Head of caudate nucleus (tissue), 42 donors: ENCODE data around the gene HOXC10.

Experiments used
- DNase-seq, 42 donors: peaks; one replicate each; pipeline versions ENCODE4 v3.0.0 to v3.0.0-alpha.2; 2020 to 2021; ENCODE audit warnings: mixed read lengths in 7 of 42
- intact Hi-C: fragments of 100-400 bp; cut with DNase I; formaldehyde crosslinking; loops from one replicate; pipeline ENCODE4 v1.15.0; 2022

Gene HOXC10

GRCh38 chr12:53949631-53950436 lies 35.1 kb upstream of the HOXC10 start:
- intact Hi-C loops: no loop called here
- no peak for DNase-seq

- intact Hi-C loops: no loop called here
- DNase-seq: no peak
These were observed 34.5 kb upstream of the HOXC10 start for GRCh38 chr12:53950437-53950773.

- no peak for DNase-seq
- intact Hi-C loops: no loop called here
These were observed 34.0 kb upstream of the HOXC10 start for GRCh38 chr12:53950789-53951576.

- no peak for DNase-seq
These were observed 33.2 kb upstream of the HOXC10 start for GRCh38 chr12:53951577-53952334.

GRCh38 chr12:53952335-53952694 lies 32.6 kb upstream of the HOXC10 start:
- intact Hi-C loops: no loop called here
- DNase-seq: no peak

More at GRCh38 chr12:53951577-53952334, 33.2 kb upstream of the HOXC10 start:
- intact Hi-C loops: no loop called here

GRCh38 chr12:53952871-53953734 lies 31.8 kb upstream of the HOXC10 start:
- no peak for DNase-seq
- intact Hi-C loops: no loop called here

- intact Hi-C loops: no loop called here
- no peak for DNase-seq
These were observed 30.9 kb upstream of the HOXC10 start for GRCh38 chr12:53953831-53954693.

GRCh38 chr12:53954694-53955035 lies 30.3 kb upstream of the HOXC10 start, which contains the start of gene HOXC12:
HOXC12 (plus strand) TSS chr12:53954903; CDS start chr12:53954930, 27 bp downstream.
- no peak for DNase-seq
- intact Hi-C loops: no loop called here

- no peak for DNase-seq
- intact Hi-C loops: no loop called here
These were observed 29.7 kb upstream of the HOXC10 start for GRCh38 chr12:53955036-53955775.

GRCh38 chr12:53955776-53956250 lies 29.1 kb upstream of the HOXC10 start:
- no peak for DNase-seq
- intact Hi-C loops: no loop called here

- intact Hi-C loops: no loop called here
- DNase-seq: no peak
These were observed 28.6 kb upstream of the HOXC10 start for GRCh38 chr12:53956251-53956887.

GRCh38 chr12:53956914-53957536 lies 27.9 kb upstream of the HOXC10 start:
- intact Hi-C loops: no loop called here
- DNase-seq: no peak

- intact Hi-C loops: no loop called here
- DNase-seq: no peak
These were observed 26.8 kb upstream of the HOXC10 start for GRCh38 chr12:53958128-53958527.

GRCh38 chr12:53959314-53959713 lies 25.6 kb upstream of the HOXC10 start:
- intact Hi-C loops: no loop called here

GRCh38 chr12:53960187-53961024 lies 24.5 kb upstream of the HOXC10 start:
- DNase-seq: no peak
- intact Hi-C loops: no loop called here

More at GRCh38 chr12:53959314-53959713, 25.6 kb upstream of the HOXC10 start:
- DNase-seq: no peak
